ENCODE data around the gene OSMR. TPM values are rescaled to one million over a fixed set of nuclear protein-coding genes. Genes with fewer than 3 reads are reported as not detected.

The OSMR gene
- total RNA-seq, 4 donors from 2014 or later = 3.5 to 25.6 (median 15.3) TPM

- H3K4me1 ChIP-seq = peaks cover 0 to 10% (median 0%) of the 10 kb centered on the region in 4 donors
- H3K9me3 ChIP-seq = no peaks in the 10 kb centered on the region
- TF ChIP-seq, protein P1, sequence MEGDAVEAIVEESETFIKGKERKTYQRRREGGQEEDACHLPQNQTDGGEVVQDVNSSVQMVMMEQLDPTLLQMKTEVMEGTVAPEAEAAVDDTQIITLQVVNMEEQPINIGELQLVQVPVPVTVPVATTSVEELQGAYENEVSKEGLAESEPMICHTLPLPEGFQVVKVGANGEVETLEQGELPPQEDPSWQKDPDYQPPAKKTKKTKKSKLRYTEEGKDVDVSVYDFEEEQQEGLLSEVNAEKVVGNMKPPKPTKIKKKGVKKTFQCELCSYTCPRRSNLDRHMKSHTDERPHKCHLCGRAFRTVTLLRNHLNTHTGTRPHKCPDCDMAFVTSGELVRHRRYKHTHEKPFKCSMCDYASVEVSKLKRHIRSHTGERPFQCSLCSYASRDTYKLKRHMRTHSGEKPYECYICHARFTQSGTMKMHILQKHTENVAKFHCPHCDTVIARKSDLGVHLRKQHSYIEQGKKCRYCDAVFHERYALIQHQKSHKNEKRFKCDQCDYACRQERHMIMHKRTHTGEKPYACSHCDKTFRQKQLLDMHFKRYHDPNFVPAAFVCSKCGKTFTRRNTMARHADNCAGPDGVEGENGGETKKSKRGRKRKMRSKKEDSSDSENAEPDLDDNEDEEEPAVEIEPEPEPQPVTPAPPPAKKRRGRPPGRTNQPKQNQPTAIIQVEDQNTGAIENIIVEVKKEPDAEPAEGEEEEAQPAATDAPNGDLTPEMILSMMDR (IDR thresholded peaks at IDR 0.05) = no peak
- TF ChIP-seq POLR2A (IDR thresholded peaks at IDR 0.05) = no peak
- peak overlapping the region in 1 of 4 donors; percentile 24 for H3K27ac ChIP-seq
- DNase-seq = no peak
- H3K36me3 ChIP-seq = no peaks in the 10 kb centered on the region
- no peak overlapping the region for H3K4me3 ChIP-seq
- H3K27me3 ChIP-seq = no peaks in the 10 kb centered on the region
Observed at GRCh38 chr5:38871058-38871605, 25.3 kb downstream of the OSMR start.

DNA sequence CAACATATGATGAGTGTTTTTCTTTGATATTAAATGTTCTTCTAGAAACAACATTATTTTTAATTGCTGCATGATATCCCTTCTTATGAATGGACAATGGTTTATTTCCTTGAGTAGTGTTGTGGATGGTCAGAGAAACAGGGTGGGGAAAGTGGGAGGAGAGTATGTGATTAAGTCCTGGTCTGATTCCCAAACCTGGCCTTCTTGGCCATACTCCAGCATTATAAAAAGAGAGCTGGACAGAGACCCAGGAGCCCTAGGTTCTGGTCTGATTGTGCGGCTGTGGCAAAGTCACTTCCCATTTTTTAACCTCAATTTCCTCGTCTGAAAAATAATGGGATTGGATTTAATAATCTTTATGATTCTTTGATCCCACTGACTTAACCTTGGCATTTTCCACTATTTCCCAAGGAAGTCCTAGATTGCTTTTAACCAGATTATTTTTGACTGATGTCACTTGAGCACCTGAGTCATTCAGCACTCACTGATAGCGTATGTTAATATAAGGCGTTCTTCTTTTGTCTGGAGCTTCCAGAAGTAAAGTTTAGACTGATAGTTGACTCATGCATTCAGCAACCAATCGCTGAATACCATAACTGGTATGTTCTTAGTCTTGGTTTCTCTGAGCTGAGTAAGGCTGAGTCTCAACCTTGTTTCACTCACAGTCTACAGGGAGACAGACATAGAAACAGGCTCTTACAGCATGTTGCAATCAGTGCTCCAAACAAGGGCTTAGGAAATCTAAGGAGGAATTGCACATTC, 26.2 kb downstream of the OSMR start:
- Histone ChIP-seq H3K36me3 (no peaks in the 10 kb centered on the region), H3K27me3 (no peaks in the 10 kb centered on the region), H3K4me3 (no peak overlapping the region), H3K4me1 (peaks cover 0 to 10% (median 0%) of the 10 kb centered on the region in 4 donors), H3K27ac (peak overlapping the region in 1 of 4 donors; percentile 24), H3K9me3 (no peaks in the 10 kb centered on the region)
- no peak for DNase-seq
- TF ChIP-seq, protein P1 (IDR thresholded peaks at IDR 0.05) = no peak
- TF ChIP-seq POLR2A (IDR thresholded peaks at IDR 0.05) = no peak

- Histone ChIP-seq H3K27me3 (no peaks in the 10 kb centered on the region), H3K4me1 (peaks cover 0 to 10% (median 0%) of the 10 kb centered on the region in 4 donors), H3K36me3 (no peaks in the 10 kb centered on the region), H3K27ac (no peak overlapping the region), H3K9me3 (no peaks in the 10 kb centered on the region), H3K4me3 (no peak overlapping the region)
- DNase-seq = no peak
- TF ChIP-seq POLR2A (IDR thresholded peaks at IDR 0.05) = no peak
- TF ChIP-seq, protein P1 (IDR thresholded peaks at IDR 0.05) = no peak
Observed at GRCh38 chr5:38872826-38873225, 27.0 kb downstream of the OSMR start.

- no peak for TF ChIP-seq POLR2A (IDR thresholded peaks at IDR 0.05)
- TF ChIP-seq, protein P1 (IDR thresholded peaks at IDR 0.05) = no peak
- no peak overlapping the region for H3K4me3 ChIP-seq
- H3K27me3 ChIP-seq = no peaks in the 10 kb centered on the region
- peaks cover 0 to 10% (median 0%) of the 10 kb centered on the region in 4 donors for H3K4me1 ChIP-seq
- H3K27ac ChIP-seq = no peak overlapping the region
- H3K9me3 ChIP-seq = no peaks in the 10 kb centered on the region
- H3K36me3 ChIP-seq = no peaks in the 10 kb centered on the region
- DNase-seq = no peak
Observed at GRCh38 chr5:38874948-38875456, 29.2 kb downstream of the OSMR start.

DNA sequence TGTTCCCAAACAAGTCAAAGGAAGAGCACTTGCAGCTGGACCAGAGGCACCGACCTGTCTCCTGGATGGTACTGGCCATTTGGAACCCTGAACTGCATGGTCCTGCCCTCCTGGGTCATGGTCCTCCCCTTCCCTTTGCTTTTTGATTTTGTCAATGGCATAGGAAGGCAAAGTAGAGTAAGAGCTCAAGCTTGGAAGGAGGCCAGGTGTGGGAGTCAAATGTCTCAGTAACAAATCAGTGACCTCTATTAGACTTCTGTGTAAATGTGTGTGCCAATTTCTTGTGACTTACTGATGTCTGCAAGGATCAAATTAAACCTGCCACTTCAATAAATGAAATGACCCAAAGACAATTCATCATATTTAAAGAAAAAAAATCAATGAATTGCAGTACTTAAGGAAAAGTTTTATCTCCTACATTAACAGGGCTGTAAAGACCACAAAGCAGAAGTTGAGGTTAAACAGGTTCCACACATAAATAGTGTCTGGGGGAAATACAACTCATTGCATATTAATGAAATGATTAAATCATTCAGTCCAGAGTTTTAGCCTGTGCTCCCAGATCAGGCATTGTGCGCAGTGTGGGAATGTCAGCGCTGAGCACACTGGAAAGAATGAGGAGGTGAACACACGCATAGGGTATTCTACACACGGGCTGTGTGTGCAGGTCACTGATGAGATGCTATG, 32.7 kb downstream of the OSMR start:
- H3K27ac ChIP-seq = no peak overlapping the region
- TF ChIP-seq, protein P1 (IDR thresholded peaks at IDR 0.05) = no peak
- TF ChIP-seq POLR2A (IDR thresholded peaks at IDR 0.05) = no peak
- no peaks in the 10 kb centered on the region for H3K27me3 ChIP-seq
- H3K9me3 ChIP-seq = no peaks in the 10 kb centered on the region
- no peak overlapping the region for H3K4me3 ChIP-seq
- no peaks in the 10 kb centered on the region for H3K4me1 ChIP-seq
- H3K36me3 ChIP-seq = no peaks in the 10 kb centered on the region
- no peak for DNase-seq

All from Peyer's patch (tissue), 4 donors.